Neural progenitor cell (in vitro differentiated cells): Measurements from ENCODE around the gene TMEM35A. TPM values are rescaled to one million over a fixed set of nuclear protein-coding genes. Genes with fewer than 3 reads are reported as not detected.

ENCODE experiments used
- DNase-seq: peaks from one replicate; pipeline ENCODE4 v3.0.0-alpha.2; 2016; ENCODE audit warnings: low spot score
- H2AFZ ChIP-seq: fragments of 200-600 bp; sonication (generic); replicated peaks from 2 replicates; pipeline ENCODE4 v1.6.1; 2016; ENCODE audit warnings: antibody characterized with exemption
- H3F3A ChIP-seq: fragments of 200-600 bp; sonication (generic); 2 replicates; pipeline ENCODE4 v1.6.1; 2016; ENCODE audit warnings: antibody characterized with exemption, low read depth
- H3K27ac ChIP-seq: fragments of 200-600 bp; sonication (generic); 2 replicates; pipeline ENCODE4 v1.5.1; 2016; ENCODE audit warnings: mild to moderate bottlenecking
- H3K27me3 ChIP-seq: fragments of 200-600 bp; sonication (generic); 2 replicates; pipeline ENCODE4 v1.6.1; 2016; ENCODE audit warnings: mild to moderate bottlenecking, moderate library complexity
- H3K36me3 ChIP-seq: fragments of 200-600 bp; sonication (generic); 2 replicates; pipeline ENCODE4 v1.5.1; 2016
- H3K4me1 ChIP-seq: fragments of 200-600 bp; sonication (generic); 2 replicates; pipeline ENCODE4 v1.6.1; 2016; ENCODE audit warnings: mixed run types
- H3K4me2 ChIP-seq: fragments of 200-600 bp; sonication (generic); 2 replicates; pipeline ENCODE4 v1.6.1; 2016
- H3K4me3 ChIP-seq: fragments of 200-600 bp; sonication (generic); 2 replicates; pipeline ENCODE4 v1.5.1; 2016
- H3K79me2 ChIP-seq: fragments of 200-600 bp; sonication (generic); 2 replicates; pipeline ENCODE4 v1.6.1; 2016; ENCODE audit warnings: low read depth
- H3K9ac ChIP-seq: fragments of 200-600 bp; sonication (generic); 2 replicates; pipeline ENCODE4 v1.6.1; 2016
- H3K9me3 ChIP-seq: fragments of 200-600 bp; sonication (generic); 2 replicates; pipeline ENCODE4 v1.5.1; 2016; ENCODE audit warnings: low read depth
- H4K20me1 ChIP-seq: fragments of 200-600 bp; sonication (generic); 2 replicates; pipeline ENCODE4 v1.6.1; 2016; ENCODE audit warnings: low read depth
- H3K27ac Mint-ChIP-seq: 3 replicates; pipeline ENCODE4 v1.8.0; 2021; ENCODE audit warnings: mixed read lengths
- H3K27me3 Mint-ChIP-seq: 2 replicates; pipeline ENCODE4 v1.8.0; 2022; ENCODE audit warnings: low read depth, mild to moderate bottlenecking, inconsistent platforms, moderate library complexity, mixed read lengths; ENCODE audit not compliant: insufficient read depth
- H3K36me3 Mint-ChIP-seq: 3 replicates; pipeline ENCODE4 v1.8.0; 2021; ENCODE audit warnings: mixed read lengths
- H3K4me1 Mint-ChIP-seq: 3 replicates; pipeline ENCODE4 v1.8.0; 2021; ENCODE audit warnings: mixed read lengths
- H3K4me3 Mint-ChIP-seq: 3 replicates; pipeline ENCODE4 v1.8.0; 2021; ENCODE audit warnings: mild to moderate bottlenecking, moderate library complexity, mixed read lengths
- H3K9me3 Mint-ChIP-seq: 3 replicates; pipeline ENCODE4 v1.8.0; 2020; ENCODE audit warnings: mixed read lengths
- EZH2 ChIP-seq: fragments of 200-600 bp; sonication (generic); IDR thresholded peaks from 2 replicates; pipeline ENCODE4 v1.6.1; 2017; ENCODE audit warnings: antibody characterized with exemption, mild to moderate bottlenecking, moderate library complexity
- EZH2phosphoT487 ChIP-seq: fragments of 200-600 bp; sonication (generic); IDR thresholded peaks from 2 replicates; pipeline ENCODE4 v1.6.1; 2017; ENCODE audit warnings: antibody characterized with exemption
- total RNA-seq: library from RNA; depleted of rRNA; stranded (reverse); fragments of >200 nt; gene quantifications from 2 replicates; pipeline ENCODE4 v1.2.3, GENCODE V29; 2015; ENCODE audit warnings: low replicate concordance
- TF ChIP-seq, protein P1 (sequence below): fragments of 200-600 bp; sonication (generic); IDR thresholded peaks from 2 replicates; pipeline ENCODE4 v1.5.1; 2017; ENCODE audit warnings: antibody characterized with exemption, mild to moderate bottlenecking

Gene TMEM35A
- total RNA-seq, 1 donor from 2014 or later: 14.1 TPM

DNA sequence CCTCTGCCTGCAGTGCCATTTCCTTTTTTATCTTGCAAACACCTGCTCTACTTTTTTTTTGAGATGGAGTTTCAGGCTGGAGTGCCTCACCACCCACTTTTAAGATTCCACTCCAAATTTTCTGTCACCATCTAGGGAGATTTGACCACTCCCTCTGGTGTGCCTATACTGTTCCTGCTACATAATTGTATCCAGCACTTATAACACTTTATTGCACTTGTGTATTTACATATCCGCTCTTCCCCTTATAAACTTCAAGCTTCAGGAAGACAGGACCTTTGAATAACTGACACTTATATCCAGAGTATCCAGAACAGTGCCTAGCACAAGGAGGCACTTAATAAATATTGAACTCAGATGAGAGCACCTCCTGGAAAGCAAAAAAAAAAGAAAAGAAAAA, 13.1 kb downstream of the TMEM35A start:
- no peak for DNase-seq
- no peaks in the 10 kb centered on the region for H3K4me1 Mint-ChIP-seq
- Histone ChIP-seq H2AFZ (no peak overlapping the region), H3K36me3 (no peaks in the 10 kb centered on the region), H3K4me1 (no peaks in the 10 kb centered on the region), H4K20me1 (no peaks in the 10 kb centered on the region), H3K27me3 (no peaks in the 10 kb centered on the region), H3F3A (no peaks in the 10 kb centered on the region), H3K9me3 (no peaks in the 10 kb centered on the region), H3K9ac (no peak overlapping the region), H3K4me3 (no peak overlapping the region), H3K27ac (no peak overlapping the region), H3K79me2 (no peaks in the 10 kb centered on the region), H3K4me2 (no peak overlapping the region)
- no peaks in the 10 kb centered on the region for H3K36me3 Mint-ChIP-seq
- peaks cover 3% of the 10 kb centered on the region for H3K9me3 Mint-ChIP-seq
- peaks cover 3% of the 10 kb centered on the region for H3K27me3 Mint-ChIP-seq
- H3K4me3 Mint-ChIP-seq: no peak overlapping the region
- TF ChIP-seq, protein P1, sequence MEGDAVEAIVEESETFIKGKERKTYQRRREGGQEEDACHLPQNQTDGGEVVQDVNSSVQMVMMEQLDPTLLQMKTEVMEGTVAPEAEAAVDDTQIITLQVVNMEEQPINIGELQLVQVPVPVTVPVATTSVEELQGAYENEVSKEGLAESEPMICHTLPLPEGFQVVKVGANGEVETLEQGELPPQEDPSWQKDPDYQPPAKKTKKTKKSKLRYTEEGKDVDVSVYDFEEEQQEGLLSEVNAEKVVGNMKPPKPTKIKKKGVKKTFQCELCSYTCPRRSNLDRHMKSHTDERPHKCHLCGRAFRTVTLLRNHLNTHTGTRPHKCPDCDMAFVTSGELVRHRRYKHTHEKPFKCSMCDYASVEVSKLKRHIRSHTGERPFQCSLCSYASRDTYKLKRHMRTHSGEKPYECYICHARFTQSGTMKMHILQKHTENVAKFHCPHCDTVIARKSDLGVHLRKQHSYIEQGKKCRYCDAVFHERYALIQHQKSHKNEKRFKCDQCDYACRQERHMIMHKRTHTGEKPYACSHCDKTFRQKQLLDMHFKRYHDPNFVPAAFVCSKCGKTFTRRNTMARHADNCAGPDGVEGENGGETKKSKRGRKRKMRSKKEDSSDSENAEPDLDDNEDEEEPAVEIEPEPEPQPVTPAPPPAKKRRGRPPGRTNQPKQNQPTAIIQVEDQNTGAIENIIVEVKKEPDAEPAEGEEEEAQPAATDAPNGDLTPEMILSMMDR: no peak
- TF ChIP-seq EZH2 (no peak), EZH2phosphoT487 (no peak)
- no peak overlapping the region for H3K27ac Mint-ChIP-seq

- H3K79me2 ChIP-seq: peaks cover 39% of the 10 kb centered on the region
- Mint-ChIP-seq H3K4me1 (peaks cover 11% of the 10 kb centered on the region), H3K9me3 (no peaks in the 10 kb centered on the region), H3K4me3 (peak within 1 kb of the TSS; percentile 86), H3K27ac (peak within 1 kb of the TSS; percentile 63), H3K36me3 (no peaks in the 10 kb centered on the region), H3K27me3 (no peaks in the 10 kb centered on the region)
- H3K27ac ChIP-seq: peak within 1 kb of the TSS; percentile 68
- TF ChIP-seq EZH2 (no peak), EZH2phosphoT487 (no peak)
- TF ChIP-seq, protein P1: no peak
- no peaks in the 10 kb centered on the region for H4K20me1 ChIP-seq
- H3K9me3 ChIP-seq: no peaks in the 10 kb centered on the region
- H3K4me2 ChIP-seq: peak within 1 kb of the TSS; percentile 82
- peak within 1 kb of the TSS; percentile 57 for H3K9ac ChIP-seq
- peaks cover 11% of the 10 kb centered on the region for H3K36me3 ChIP-seq
- H3K4me1 ChIP-seq: no peaks in the 10 kb centered on the region
- H3F3A ChIP-seq: no peaks in the 10 kb centered on the region
- H2AFZ ChIP-seq: peak within 1 kb of the TSS; percentile 69
- peak; percentile 95 for DNase-seq
- H3K4me3 ChIP-seq: peak within 1 kb of the TSS; percentile 69
- H3K27me3 ChIP-seq: no peaks in the 10 kb centered on the region
These were observed 19.1 kb downstream of the TMEM35A start, which contains the start of gene CENPI for GRCh38 chrX:101097546-101098453. CENPI (plus strand) TSS chrX:101098204; CDS start chrX:101101071, 2,867 bp downstream.

DNA sequence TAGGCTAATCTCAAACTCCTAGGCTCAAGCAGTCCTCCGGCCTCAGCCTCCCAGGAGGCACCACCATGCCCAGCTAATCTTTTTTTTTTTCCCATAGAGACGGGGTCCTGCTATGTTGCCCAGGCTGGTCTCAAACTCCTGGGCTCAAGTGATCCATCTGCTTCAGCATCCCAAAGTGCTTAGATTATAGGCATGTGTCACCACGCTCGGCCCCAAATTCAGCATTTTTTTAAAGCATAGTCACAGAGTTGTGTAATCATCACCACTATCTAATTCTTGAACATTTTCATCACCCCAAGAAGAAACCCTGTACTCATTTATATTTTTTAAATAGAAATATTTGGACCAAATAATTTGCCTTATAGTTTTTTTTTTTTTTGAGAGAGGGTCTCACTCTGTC, 29.6 kb downstream of the TMEM35A start:
- Histone ChIP-seq H3K4me3 (no peak overlapping the region), H3K27me3 (no peaks in the 10 kb centered on the region), H3K4me1 (no peaks in the 10 kb centered on the region), H3F3A (no peaks in the 10 kb centered on the region), H3K36me3 (no peaks in the 10 kb centered on the region), H3K4me2 (no peak overlapping the region), H3K9ac (no peak overlapping the region), H4K20me1 (no peaks in the 10 kb centered on the region), H3K79me2 (no peaks in the 10 kb centered on the region), H3K9me3 (no peaks in the 10 kb centered on the region), H3K27ac (no peak overlapping the region), H2AFZ (no peak overlapping the region)
- H3K4me1 Mint-ChIP-seq: no peaks in the 10 kb centered on the region
- H3K27me3 Mint-ChIP-seq: no peaks in the 10 kb centered on the region
- peaks cover 7% of the 10 kb centered on the region for H3K36me3 Mint-ChIP-seq
- H3K4me3 Mint-ChIP-seq: no peak overlapping the region
- TF ChIP-seq EZH2 (no peak), EZH2phosphoT487 (no peak)
- TF ChIP-seq, protein P1: no peak
- DNase-seq: no peak
- H3K27ac Mint-ChIP-seq: no peak overlapping the region
- H3K9me3 Mint-ChIP-seq: no peaks in the 10 kb centered on the region
